GM12878 (cell line): ENCODE results near the gene WDFY3. TPM values are rescaled to one million over a fixed set of nuclear protein-coding genes. Genes with fewer than 3 reads are reported as not detected.
"Not testable (repeated sequence)": the region's sequence is repeated elsewhere in the genome, so short reads cannot be mapped to it uniquely, and the experiment has no call there.

ENCODE experiments used
- ATAC-seq: fragments of 200-7000 bp; cut with Tn5 transposase; 3 replicates; pipeline ENCODE4 v1.9.1; 2020; ENCODE audit warnings: mild to moderate bottlenecking, moderate library complexity
- BruUV-seq: library from RNA; stranded (reverse); fragments of 400-500 nt; replicated peaks from 2 replicates; lab custom pipeline; 2021; lab: Mats Ljungman, UMichigan
- CTCF ChIA-PET: fragments of 300-600 bp; sonication (Branson Sonifier 250); formaldehyde crosslinking; extraction: SDS; loops from one replicate; lab custom pipeline; 2021; ENCODE audit warnings: inconsistent platforms; lab: Yijun Ruan, JAX
- POLR2A ChIA-PET: fragments of 350-600 bp; formaldehyde crosslinking; extraction: SDS; loops from one replicate; lab custom pipeline; 2021; ENCODE audit warnings: inconsistent platforms; lab: Charles Lee
- RAD21 ChIA-PET: fragments of 300-600 bp; sonication (Branson Sonifier 250); formaldehyde crosslinking; loops from one replicate; lab custom pipeline; 2023; ENCODE audit warnings: antibody characterized with exemption; ENCODE audit not compliant: unreplicated experiment; lab: Charles Lee
- SMC1A ChIA-PET: fragments of 300-600 bp; sonication (Branson Sonifier 250); formaldehyde crosslinking; loops from one replicate; lab custom pipeline; 2023; ENCODE audit not compliant: unreplicated experiment, uncharacterized antibody; lab: Charles Lee
- DNase-seq: peaks from one replicate; pipeline ENCODE4 v3.0.0-alpha.2; 2011; ENCODE audit warnings: low read depth, low spot score
- FAIRE-seq: peaks from 3 replicates; lab custom pipeline; 2011; peaks lifted over from hg19 to GRCh38; lab: Jason Lieb, UNC
- H2AFZ ChIP-seq: 2 replicates; pipeline ENCODE4 v1.6.0; 2011; ENCODE audit warnings: low read depth, low read length, control low read depth; ENCODE audit not compliant: control insufficient read depth
- H3K27ac ChIP-seq: 2 replicates; pipeline ENCODE4 v1.5.1; 2011; ENCODE audit warnings: control low read depth; ENCODE audit not compliant: control insufficient read depth, insufficient read depth
- H3K27me3 ChIP-seq, 2 experiments: replicated peaks in 1 of 2; 2 replicates each; pipeline versions ENCODE4 v1.6.0 to v1.6.1; 2011; ENCODE audit warnings: low read length in 1 of 2; ENCODE audit not compliant: control insufficient read depth in 2 of 2, insufficient read depth in 2 of 2
- H3K36me3 ChIP-seq, 2 experiments: 2 replicates each; pipeline ENCODE4 v1.5.1; 2011; ENCODE audit warnings: low read length in 1 of 2; ENCODE audit not compliant: control insufficient read depth in 2 of 2, insufficient read depth in 2 of 2
- H3K4me1 ChIP-seq: 2 replicates; pipeline ENCODE4 v1.6.1; 2011; ENCODE audit warnings: mild to moderate bottlenecking, low read length, moderate library complexity, mixed read lengths; ENCODE audit not compliant: control insufficient read depth, insufficient read depth
- H3K4me2 ChIP-seq: 2 replicates; pipeline ENCODE4 v1.6.0; 2011; ENCODE audit warnings: control low read depth; ENCODE audit not compliant: control insufficient read depth, insufficient read depth
- H3K4me3 ChIP-seq: fragments of 200-600 bp; sonication (generic); 2 replicates; pipeline ENCODE4 v1.5.1; 2016
- H3K79me2 ChIP-seq: 2 replicates; pipeline ENCODE4 v1.6.0; 2011; ENCODE audit warnings: low read length; ENCODE audit not compliant: control insufficient read depth, insufficient read depth
- H3K9ac ChIP-seq: 2 replicates; pipeline ENCODE4 v1.8.0; 2011; ENCODE audit warnings: low read length, control low read depth, mixed read lengths; ENCODE audit not compliant: control insufficient read depth, insufficient read depth
- H3K9me3 ChIP-seq: replicated peaks from 3 replicates; pipeline ENCODE4 v1.5.1; 2011; ENCODE audit warnings: mild to moderate bottlenecking, low read length; ENCODE audit not compliant: control insufficient read depth, insufficient read depth
- H4K20me1 ChIP-seq: 2 replicates; pipeline ENCODE4 v1.6.0; 2011; ENCODE audit not compliant: control insufficient read depth, insufficient read depth
- CBX5 ChIP-seq: sonication (generic); IDR thresholded peaks from 2 replicates; pipeline ENCODE4 v1.6.1; 2016; ENCODE audit warnings: low read depth, moderate library complexity, mild to moderate bottlenecking, inconsistent platforms
- FOS ChIP-seq: IDR thresholded peaks from 3 replicates; pipeline ENCODE4 v1.6.1; 2011; ENCODE audit warnings: borderline replicate concordance; ENCODE audit not compliant: insufficient read length; ENCODE audit errors: extremely low read depth
- RELA ChIP-seq: fragments of 450-650 bp; IDR thresholded peaks from 2 replicates; pipeline ENCODE4 v1.8.0; 2014; ENCODE audit warnings: borderline replicate concordance; ENCODE audit not compliant: partially characterized antibody
- SMAD5 ChIP-seq: IDR thresholded peaks from 2 replicates; pipeline ENCODE4 v1.6.1; 2016; ENCODE audit warnings: antibody characterized with exemption, low read depth
- STAT1 ChIP-seq: fragments of 450-650 bp; conservative IDR thresholded peaks from 2 replicates; pipeline ENCODE4 v1.6.1; 2014; ENCODE audit warnings: antibody characterized with exemption, mild to moderate bottlenecking
- WRNIP1 ChIP-seq: IDR thresholded peaks from 2 replicates; pipeline ENCODE4 v1.6.1; 2011; ENCODE audit warnings: low read depth, low read length, improper control_type of control experiment, borderline replicate concordance
- WGBS: methylation state at CpG from one replicate; pipeline ENCODE4 v1.1.6; 2016; ENCODE audit warnings: low lambda C conversion rate; ENCODE audit not compliant: insufficient replicate concordance, insufficient coverage; ENCODE audit errors: missing lambda C conversion rate; 5-methylcytosine and 5-hydroxymethylcytosine counted together
- in situ Hi-C: fragments of 300-500 bp; cut with MboI; formaldehyde crosslinking; loops from 9 replicates; pipeline ENCODE4 v1.14.3; 2018; ENCODE audit warnings: mixed read lengths
- intact Hi-C: fragments of 100-400 bp; cut with micrococcal nuclease; formaldehyde crosslinking; loops from one replicate; pipeline ENCODE4 v1.14.2; 2022; ENCODE audit not compliant: unreplicated experiment
- polyA plus RNA-seq, 11 experiments: library from polyadenylated mRNA; depleted of rRNA in 4 of 11; unstranded in 6 of 11; stranded (reverse) in 5 of 11; fragments of >200 nt; fragmentation: Nextera tagmentation in 4 of 11; fragmentation: Illumina TruSeq in 1 of 11; extraction: Ambion mirVana in 4 of 11; extraction: Trizol in 1 of 11; gene quantifications; 1 replicate in 1 of 11; 2 replicates in 10 of 11; pipeline versions ENCODE4 v1.2.1 to v1.2.3, GENCODE V29; 2011 to 2016; ENCODE audit warnings: inconsistent platforms in 2 of 11, missing spikeins in 2 of 11, low read depth in 1 of 11
- total RNA-seq, 4 experiments: library from RNA; depleted of rRNA in 3 of 4; stranded (reverse); fragments of >200 nt in 3 of 4; fragmentation: Illumina TruSeq in 1 of 4; extraction: Trizol in 1 of 4; gene quantifications; 2 replicates each; pipeline versions ENCODE4 v1.2.1 to v1.2.3, GENCODE V29; 2013 to 2021
- TF ChIP-seq, protein P1 (sequence below): fragments of 450-650 bp; formaldehyde crosslinking; IDR thresholded peaks from 2 replicates; pipeline ENCODE4 v1.5.0; 2022; ENCODE audit warnings: mild to moderate bottlenecking, missing genetic modification characterization
- TF ChIP-seq, protein P2 (sequence below): fragments of 450-650 bp; IDR thresholded peaks from 2 replicates; pipeline ENCODE4 v1.6.1; 2017; ENCODE audit warnings: low read depth, mild to moderate bottlenecking, moderate library complexity
- TF ChIP-seq, protein P3 (sequence below): fragments of 450-650 bp; IDR thresholded peaks from 2 replicates; pipeline ENCODE4 v1.6.1; 2017; ENCODE audit warnings: mild to moderate bottlenecking, moderate library complexity
- TF ChIP-seq, protein P4 (sequence below): IDR thresholded peaks from 2 replicates; pipeline ENCODE4 v1.6.1; 2012; ENCODE audit warnings: low read depth, low read length, improper control_type of control experiment

WDFY3 gene
- total and polyA plus RNA-seq, 10 of the 15 experiments (the other 5 are each of a cell fraction or from before 2014, with no cell fraction given): 0.01 to 0.23 (median 0.12) TPM; not detected in 2

DNA sequence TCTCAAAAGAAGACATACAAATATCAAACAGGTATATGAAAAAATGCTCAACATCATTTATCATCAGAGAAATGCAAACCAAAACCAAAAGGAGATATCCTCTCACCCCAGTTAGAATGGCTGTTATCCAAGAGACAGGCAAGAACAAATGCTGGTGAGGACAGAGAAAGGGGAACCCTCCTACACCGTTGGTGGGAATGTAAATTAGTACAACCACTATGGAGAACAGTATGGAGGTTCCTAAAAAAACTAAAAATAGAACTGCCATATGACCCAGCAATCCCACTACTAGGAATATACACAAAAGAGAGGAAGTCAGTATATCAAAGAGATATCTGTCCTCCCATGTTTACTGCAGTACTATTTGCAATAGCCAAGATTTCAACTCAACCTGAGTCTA is 300.1 kb downstream of the WDFY3 start (continued):
- TF ChIP-seq, protein P1, sequence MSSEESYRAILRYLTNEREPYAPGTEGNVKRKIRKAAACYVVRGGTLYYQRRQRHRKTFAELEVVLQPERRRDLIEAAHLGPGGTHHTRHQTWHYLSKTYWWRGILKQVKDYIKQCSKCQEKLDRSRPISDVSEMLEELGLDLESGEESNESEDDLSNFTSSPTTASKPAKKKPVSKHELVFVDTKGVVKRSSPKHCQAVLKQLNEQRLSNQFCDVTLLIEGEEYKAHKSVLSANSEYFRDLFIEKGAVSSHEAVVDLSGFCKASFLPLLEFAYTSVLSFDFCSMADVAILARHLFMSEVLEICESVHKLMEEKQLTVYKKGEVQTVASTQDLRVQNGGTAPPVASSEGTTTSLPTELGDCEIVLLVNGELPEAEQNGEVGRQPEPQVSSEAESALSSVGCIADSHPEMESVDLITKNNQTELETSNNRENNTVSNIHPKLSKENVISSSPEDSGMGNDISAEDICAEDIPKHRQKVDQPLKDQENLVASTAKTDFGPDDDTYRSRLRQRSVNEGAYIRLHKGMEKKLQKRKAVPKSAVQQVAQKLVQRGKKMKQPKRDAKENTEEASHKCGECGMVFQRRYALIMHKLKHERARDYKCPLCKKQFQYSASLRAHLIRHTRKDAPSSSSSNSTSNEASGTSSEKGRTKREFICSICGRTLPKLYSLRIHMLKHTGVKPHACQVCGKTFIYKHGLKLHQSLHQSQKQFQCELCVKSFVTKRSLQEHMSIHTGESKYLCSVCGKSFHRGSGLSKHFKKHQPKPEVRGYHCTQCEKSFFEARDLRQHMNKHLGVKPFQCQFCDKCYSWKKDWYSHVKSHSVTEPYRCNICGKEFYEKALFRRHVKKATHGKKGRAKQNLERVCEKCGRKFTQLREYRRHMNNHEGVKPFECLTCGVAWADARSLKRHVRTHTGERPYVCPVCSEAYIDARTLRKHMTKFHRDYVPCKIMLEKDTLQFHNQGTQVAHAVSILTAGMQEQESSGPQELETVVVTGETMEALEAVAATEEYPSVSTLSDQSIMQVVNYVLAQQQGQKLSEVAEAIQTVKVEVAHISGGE: no peak
- no peak for TF ChIP-seq SMAD5
- TF ChIP-seq FOS: no peak
- no peak for TF ChIP-seq STAT1
- TF ChIP-seq, protein P2, sequence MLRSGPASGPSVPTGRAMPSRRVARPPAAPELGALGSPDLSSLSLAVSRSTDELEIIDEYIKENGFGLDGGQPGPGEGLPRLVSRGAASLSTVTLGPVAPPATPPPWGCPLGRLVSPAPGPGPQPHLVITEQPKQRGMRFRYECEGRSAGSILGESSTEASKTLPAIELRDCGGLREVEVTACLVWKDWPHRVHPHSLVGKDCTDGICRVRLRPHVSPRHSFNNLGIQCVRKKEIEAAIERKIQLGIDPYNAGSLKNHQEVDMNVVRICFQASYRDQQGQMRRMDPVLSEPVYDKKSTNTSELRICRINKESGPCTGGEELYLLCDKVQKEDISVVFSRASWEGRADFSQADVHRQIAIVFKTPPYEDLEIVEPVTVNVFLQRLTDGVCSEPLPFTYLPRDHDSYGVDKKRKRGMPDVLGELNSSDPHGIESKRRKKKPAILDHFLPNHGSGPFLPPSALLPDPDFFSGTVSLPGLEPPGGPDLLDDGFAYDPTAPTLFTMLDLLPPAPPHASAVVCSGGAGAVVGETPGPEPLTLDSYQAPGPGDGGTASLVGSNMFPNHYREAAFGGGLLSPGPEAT: no peak
- TF ChIP-seq WRNIP1: no peak
- no peak for TF ChIP-seq CBX5
- TF ChIP-seq RELA: no peak
- TF ChIP-seq, protein P3, sequence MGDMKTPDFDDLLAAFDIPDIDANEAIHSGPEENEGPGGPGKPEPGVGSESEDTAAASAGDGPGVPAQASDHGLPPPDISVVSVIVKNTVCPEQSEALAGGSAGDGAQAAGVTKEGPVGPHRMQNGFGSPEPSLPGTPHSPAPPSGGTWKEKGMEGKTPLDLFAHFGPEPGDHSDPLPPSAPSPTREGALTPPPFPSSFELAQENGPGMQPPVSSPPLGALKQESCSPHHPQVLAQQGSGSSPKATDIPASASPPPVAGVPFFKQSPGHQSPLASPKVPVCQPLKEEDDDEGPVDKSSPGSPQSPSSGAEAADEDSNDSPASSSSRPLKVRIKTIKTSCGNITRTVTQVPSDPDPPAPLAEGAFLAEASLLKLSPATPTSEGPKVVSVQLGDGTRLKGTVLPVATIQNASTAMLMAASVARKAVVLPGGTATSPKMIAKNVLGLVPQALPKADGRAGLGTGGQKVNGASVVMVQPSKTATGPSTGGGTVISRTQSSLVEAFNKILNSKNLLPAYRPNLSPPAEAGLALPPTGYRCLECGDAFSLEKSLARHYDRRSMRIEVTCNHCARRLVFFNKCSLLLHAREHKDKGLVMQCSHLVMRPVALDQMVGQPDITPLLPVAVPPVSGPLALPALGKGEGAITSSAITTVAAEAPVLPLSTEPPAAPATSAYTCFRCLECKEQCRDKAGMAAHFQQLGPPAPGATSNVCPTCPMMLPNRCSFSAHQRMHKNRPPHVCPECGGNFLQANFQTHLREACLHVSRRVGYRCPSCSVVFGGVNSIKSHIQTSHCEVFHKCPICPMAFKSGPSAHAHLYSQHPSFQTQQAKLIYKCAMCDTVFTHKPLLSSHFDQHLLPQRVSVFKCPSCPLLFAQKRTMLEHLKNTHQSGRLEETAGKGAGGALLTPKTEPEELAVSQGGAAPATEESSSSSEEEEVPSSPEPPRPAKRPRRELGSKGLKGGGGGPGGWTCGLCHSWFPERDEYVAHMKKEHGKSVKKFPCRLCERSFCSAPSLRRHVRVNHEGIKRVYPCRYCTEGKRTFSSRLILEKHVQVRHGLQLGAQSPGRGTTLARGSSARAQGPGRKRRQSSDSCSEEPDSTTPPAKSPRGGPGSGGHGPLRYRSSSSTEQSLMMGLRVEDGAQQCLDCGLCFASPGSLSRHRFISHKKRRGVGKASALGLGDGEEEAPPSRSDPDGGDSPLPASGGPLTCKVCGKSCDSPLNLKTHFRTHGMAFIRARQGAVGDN: no peak
- TF ChIP-seq, protein P4, sequence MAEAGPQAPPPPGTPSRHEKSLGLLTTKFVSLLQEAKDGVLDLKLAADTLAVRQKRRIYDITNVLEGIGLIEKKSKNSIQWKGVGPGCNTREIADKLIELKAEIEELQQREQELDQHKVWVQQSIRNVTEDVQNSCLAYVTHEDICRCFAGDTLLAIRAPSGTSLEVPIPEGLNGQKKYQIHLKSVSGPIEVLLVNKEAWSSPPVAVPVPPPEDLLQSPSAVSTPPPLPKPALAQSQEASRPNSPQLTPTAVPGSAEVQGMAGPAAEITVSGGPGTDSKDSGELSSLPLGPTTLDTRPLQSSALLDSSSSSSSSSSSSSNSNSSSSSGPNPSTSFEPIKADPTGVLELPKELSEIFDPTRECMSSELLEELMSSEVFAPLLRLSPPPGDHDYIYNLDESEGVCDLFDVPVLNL: no peak

DNA sequence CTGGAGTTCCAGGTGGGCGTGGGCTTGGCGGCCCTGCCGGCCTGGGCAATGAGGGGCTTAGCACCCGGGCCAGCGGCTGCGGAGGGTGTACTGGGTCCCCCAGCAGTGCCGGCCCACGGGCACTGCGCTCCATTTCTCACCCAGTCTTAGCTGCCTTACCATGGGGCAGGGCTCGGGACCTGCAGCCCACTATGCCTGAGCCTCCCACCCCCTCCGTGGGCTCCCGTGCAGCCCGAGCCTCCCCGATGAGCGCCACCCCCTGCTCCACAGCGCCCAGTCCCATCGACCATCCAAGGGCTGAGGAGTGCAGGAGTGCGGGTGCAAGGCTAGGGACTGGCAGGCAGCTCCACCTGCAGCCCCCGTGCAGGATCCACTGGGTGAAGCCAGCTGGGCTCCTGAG is 301.7 kb downstream of the WDFY3 start:
- H3K4me3 ChIP-seq, H2AFZ ChIP-seq, DNase-seq, POLR2A ChIA-PET, RAD21 ChIA-PET, H3K79me2 ChIP-seq, H3K4me1 ChIP-seq, H3K36me3 ChIP-seq, H3K9ac ChIP-seq, H3K27me3 ChIP-seq, ATAC-seq, H3K27ac ChIP-seq, CTCF ChIA-PET, in situ Hi-C loops, H3K9me3 ChIP-seq, FAIRE-seq, BruUV-seq, intact Hi-C loops, H3K4me2 ChIP-seq, H4K20me1 ChIP-seq: not testable (repeated sequence)
- SMC1A ChIA-PET: interaction anchor here (0.6 kb wide), 1 partner anchor 612 kb away, joined by 4 read pairs; no protein-coding TSS in a partner anchor
- WGBS: 53% methylated on average over 15 of the region's 19 CpGs
